Jurkat, Clone E6-1 (cell line): ENCODE data around the gene OR2V1.
A peak's percentile ranks its signal among the peaks of the same experiment; 100 is the strongest.
"Not testable (repeated sequence)": the region's sequence is repeated elsewhere in the genome, so short reads cannot be mapped to it uniquely, and the experiment has no call there.

Experiments used
- DNase-seq: peaks from one replicate; pipeline ENCODE4 v3.0.0-alpha.2; 2011; ENCODE audit warnings: low read depth, low spot score
- H3K4me3 ChIP-seq: 2 replicates; pipeline ENCODE4 v1.5.1; 2011; ENCODE audit warnings: mild to moderate bottlenecking, low read length, control low read depth, moderate library complexity

The OR2V1 gene

DNA sequence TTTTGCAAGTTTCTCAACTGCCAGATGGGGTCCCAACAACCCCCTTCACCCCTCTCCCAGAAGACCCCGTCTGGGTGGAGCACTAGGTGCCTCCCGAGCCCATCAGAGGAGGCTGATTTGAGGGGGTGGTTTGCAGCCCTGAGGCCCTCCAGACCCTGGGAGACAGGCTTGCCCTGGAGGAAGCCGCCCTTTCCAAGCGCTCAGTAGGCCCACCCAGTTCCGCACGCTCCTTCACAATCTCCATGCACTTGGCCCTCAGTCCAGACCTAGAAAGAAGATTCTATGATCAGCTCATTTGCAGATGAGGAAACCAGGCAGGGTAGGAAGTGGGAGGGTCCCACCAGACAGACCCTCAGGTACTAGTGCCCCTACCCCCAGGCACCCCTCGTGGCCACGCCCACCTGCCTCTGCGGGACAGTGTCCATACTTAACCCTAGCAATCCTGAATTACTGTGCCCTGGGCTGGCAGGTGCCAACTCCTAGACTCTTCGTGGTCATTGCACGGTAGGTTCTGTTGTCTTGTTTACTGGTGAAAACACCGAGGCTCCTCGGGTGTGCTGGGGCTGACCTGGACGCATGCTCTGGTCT is 22.3 kb downstream of the OR2V1 start:
- no peak for DNase-seq
- no peak overlapping the region for H3K4me3 ChIP-seq

DNA sequence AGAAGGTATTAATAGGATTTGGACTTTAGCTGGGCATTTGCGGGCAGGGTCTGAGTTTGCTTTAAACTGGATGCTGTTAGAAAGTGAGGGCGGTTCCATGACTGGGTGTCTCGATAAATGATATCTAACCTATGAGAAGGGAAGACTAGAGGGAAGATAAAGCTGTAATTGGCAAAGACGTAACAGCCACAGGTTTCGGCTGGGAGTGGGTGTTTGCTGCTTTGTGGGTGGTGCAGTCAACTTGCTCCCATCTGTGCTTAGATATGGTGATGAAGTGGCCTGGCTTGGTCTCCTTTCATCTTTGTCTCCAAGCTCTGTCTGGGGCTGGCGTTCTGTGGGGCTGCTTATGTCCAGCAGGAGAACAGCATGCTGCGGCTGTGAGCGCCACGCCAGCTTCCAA is 23.3 kb downstream of the OR2V1 start:
- DNase-seq: no peak
- no peak overlapping the region for H3K4me3 ChIP-seq

DNA sequence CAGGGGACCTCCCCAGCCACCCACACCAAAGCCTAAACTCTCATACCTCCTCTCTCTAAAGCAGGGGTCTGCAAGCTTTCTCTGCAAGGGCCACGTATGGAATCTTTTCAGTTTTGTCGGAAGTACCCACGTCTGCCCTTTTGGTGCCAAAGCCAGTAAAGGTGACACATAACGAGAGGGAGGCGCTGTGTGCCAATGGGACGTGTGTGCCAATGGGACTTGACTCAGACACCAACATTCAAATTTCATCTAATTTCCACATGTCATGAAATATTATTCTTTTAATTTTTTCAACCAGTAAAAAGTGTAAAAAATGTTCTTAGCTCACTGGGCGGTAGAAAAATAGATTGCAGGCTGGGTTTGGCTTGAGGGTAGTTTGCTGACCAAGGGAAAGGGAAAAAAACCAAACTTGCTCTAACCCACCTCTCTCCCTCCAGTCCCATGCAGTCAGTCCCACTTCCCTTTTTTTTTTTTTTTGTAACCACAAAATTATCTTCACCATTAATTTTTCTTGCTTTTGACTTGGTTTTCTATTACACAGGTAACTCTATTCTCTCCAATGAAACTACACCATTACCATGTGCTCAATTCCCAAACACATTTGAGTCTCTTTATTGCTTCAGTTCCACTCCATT is 25.5 kb downstream of the OR2V1 start:
- DNase-seq: no peak
- no peak overlapping the region for H3K4me3 ChIP-seq

DNA sequence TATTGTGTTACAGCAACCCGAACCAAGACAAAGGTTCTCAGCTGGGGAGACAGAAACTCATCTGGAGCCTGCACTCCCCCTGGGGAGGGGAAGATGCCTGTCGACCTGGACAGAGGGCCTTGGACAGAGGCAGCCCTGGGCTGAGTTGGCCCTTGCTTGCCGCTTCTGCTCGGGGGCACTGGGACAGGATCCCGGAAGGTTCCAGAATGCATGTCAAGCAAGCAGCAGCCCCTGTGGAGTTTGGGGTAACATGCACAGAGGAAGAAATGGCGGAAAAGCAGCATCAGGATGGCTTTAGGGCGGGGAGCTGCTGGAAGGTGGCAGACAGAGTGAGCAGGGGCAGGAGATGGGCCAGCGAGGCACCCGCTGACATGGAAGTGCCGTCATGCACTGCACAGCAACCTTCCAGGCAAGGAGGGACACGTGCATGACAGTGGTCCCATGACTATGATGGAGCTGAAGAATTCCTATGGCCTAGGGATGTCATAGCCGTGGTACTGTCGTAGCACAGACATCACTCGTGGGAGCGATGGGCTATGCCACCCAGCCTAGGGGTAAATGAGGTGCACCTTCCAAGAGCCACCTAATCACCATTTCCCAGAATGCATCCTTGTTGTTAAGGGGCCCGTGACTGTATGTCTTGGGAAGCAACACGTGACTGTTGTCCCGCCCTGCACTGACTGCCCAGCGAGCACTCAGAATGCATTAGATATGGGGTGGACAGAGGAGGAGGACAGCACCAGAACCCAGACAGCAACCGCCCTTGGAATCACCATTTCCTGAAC is 26.2 kb downstream of the OR2V1 start:
- not testable (repeated sequence) for H3K4me3 ChIP-seq, DNase-seq

DNA sequence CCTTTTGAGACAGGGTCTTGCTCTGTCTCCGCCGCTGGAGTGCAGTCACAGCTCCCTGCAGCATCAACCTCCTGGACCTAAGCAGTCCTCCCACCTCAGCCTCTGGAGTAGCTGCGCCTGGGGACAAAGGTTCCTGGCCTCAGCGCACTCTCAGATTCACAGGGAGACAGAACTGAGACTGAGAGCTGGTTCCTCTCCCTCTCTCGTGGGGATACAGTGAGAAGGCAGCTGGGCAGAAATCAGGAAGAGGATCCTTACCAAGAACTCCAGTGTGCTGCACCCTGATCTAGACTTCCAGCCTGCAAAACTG is 26.8 kb downstream of the OR2V1 start:
- not testable (repeated sequence) for DNase-seq, H3K4me3 ChIP-seq

DNA sequence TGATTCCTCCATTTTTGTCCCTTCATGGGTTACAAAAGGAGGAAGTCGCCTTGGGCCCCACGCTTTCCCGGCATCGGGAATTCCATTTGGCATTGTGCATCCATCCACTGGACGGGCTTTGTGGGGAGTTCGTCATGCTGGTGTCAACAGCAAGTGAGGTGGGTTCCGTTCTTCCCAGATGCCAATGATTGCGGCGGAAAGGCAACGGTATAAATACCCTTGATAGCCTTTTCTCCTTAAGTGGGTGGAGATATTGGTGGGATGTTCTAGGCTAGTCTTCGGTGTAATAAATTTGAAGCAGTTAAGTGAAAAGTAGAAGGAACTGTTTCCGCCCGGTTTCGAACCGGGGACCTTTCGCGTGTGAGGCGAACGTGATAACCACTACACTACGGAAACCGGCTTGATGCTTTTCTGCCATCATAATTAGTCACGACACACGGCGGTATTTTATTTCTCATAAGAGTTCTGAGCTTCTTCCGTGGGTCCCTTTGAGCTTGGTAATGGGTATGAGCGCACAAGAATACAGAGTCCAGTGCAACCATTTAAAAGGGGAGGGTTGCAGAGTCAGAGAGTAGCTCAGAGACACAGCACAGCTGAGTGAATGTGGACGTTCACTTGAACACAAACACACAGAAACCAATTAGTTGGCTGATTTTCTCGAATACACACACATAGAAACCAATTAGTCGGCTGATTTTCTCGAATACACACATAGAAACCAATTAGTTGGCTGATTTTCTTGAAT is 28.9 kb downstream of the OR2V1 start:
- not testable (repeated sequence) for DNase-seq

DNA sequence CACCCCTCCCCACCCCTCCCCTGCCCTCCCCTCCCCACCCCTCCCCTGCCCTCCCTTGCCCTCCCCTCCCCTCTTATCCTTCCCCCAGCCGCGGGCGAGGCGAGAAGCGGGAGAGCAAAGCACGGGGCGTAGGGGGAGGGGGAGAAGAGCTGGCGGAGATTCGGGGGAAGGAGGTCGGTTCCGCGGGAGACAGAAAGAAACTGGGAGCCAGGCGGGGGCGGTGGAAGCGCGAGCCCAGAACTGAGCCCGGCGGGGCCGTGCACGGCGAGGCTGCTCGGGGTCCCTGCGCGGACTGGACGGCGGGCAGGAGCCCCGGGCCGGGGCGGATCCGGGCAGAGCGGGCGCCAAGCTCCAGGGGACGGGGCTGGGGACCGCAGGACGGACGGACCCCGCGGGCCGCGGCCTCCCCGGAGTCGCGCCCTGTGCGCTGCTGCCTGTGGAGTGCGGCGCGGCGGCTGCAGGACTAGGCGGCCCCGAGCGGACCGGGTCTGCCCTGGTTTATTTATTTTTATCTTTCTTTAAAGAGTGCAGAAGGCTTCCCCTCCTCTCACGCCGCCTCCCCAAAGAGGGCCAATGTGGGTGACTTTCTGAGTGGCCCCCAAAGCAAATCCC is 29.8 kb downstream of the OR2V1 start:
- H3K4me3 ChIP-seq, DNase-seq: not testable (repeated sequence)

More for the DNA sequence above, 28.9 kb downstream of the OR2V1 start:
- H3K4me3 ChIP-seq: not testable (repeated sequence)

DNA sequence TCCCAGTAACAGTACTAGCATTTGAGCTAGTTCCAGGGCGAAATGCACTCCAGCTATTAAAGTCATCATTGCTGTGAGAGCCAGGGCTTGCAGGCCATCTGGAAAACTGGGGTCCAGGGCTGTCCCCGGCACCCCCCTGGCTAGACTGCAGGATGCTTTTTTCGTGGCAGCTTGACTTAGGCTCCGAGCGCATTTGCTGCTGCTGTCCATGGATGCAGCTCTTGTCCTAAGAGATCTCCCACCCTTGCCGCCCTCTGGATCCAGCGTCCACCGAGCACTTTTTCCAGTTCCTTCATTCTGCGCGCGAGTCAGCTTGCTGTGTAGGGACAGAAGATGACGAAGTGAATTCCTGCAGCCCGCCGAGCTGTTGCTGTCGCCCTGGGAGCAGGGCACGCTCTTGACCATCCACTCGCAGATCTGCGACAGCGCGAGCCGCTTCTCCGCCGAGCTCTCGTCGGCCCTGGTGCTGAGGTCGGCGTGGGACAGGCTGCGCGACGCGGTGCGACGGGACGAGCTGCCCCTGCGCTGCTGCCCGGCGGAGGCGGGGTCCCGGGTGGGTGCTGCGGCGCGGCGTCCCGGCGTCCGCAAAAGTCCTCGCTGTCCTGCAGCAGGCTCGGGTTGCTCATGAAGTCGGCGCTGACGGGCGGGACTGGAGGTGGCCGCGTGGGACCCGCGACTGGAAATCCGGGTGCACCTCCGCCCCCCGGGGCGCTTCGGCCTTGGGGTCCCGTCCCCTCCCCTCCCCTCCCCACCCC is 30.7 kb downstream of the OR2V1 start:
- H3K4me3 ChIP-seq: no peak overlapping the region
- no peak for DNase-seq

DNA sequence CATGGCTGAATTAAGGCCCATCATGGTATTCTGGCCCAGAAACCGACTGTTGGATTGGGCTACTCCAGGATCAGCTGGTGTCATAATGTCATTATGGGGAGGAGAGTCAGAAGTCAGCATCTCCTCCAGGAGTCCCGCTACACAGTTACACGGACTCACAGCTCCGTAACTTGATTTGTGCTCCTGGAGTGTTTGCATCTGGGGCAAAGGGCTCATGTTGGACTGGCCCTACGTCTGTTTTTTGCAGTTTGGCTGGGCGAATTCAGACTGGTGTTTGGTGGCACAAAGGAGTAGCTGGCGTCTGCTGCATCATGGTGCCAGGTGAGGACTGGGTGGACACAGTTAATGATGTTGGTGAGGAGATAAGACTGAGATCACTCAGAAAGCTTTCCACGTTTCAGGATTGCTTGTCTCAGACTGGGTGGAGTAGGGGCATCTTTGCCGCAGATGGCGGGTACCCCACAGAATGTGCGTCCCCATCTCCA is 31.3 kb downstream of the OR2V1 start:
- H3K4me3 ChIP-seq: no peak overlapping the region
- DNase-seq: no peak

DNA sequence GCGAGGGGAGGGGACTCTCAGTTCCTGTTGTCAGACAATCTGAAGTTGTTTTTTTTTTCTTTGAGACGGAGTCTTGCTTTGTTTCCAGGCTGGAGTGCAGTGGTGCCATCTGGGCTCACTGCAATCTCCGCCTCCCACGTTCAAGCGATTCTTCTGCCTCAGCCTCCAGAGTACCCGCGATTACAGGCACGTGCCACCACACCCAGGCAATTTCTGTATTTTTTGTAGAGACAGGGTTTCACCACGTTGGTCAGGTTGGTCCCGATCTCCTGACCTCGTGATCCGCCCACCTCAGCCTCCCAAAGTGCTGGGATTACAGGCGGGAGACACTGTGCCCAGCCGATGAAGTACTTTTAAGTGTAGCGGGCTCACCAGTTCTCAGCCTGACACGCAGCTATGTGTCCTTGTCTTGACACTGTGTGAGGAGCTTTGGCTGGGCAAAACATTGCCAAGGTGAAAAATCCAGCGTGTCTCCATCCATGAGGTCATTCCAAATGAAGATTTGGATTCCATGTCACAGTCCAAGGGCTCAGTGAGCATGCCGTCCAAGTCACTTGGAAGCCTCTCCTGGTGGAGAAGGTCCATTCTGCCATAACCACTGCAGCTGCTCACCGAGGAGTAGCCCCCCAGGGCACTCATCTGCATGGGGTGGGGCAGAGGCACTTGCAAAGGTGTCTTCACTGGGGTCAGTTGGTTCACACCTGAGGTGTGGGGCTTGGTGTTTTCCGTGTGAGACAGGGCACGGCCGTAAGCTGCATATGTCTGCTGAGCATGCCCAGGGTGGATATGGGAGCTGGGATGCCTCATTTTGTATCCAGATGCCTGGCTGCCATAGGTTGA is 32.0 kb downstream of the OR2V1 start:
- peak; percentile 7 for DNase-seq
- H3K4me3 ChIP-seq: no peak overlapping the region; the same call in 1 of the 2 replicates

DNA sequence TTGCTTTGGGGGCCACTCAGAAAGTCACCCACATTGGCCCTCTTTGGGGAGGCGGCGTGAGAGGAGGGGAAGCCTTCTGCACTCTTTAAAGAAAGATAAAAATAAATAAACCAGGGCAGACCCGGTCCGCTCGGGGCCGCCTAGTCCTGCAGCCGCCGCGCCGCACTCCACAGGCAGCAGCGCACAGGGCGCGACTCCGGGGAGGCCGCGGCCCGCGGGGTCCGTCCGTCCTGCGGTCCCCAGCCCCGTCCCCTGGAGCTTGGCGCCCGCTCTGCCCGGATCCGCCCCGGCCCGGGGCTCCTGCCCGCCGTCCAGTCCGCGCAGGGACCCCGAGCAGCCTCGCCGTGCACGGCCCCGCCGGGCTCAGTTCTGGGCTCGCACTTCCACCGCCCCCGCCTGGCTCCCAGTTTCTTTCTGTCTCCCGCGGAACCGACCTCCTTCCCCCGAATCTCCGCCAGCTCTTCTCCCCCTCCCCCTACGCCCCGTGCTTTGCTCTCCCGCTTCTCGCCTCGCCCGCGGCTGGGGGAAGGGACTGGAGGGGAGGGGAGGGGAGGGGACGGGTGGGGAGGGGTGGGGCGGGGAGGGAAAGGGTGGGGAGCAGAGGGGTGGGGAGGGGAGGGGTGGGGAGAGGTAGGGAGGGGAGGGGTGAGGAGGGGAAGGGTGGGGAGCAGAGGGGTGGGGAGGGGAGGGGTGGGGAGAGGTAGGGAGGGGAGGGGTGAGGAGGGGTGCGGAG is 33.0 kb downstream of the OR2V1 start:
- not testable (repeated sequence) for DNase-seq, H3K4me3 ChIP-seq

DNA sequence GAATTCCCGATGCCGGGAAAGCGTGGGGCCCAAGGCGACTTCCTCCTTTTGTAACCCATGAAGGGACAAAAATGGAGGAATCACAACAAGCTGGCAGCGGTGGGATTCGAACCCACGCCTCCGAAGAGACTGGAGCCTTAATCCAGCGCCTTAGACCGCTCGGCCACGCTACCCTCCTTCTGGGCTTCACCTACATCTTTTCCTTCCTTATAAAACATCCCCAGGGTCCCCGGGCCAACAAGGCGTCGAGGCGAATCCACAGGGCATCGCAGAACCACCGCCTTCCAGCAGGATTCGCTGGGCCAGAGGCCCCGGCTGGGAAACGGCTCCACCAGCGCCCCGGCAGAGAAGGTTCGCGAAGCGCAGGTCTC is 33.6 kb downstream of the OR2V1 start:
- DNase-seq, H3K4me3 ChIP-seq: not testable (repeated sequence)

DNA sequence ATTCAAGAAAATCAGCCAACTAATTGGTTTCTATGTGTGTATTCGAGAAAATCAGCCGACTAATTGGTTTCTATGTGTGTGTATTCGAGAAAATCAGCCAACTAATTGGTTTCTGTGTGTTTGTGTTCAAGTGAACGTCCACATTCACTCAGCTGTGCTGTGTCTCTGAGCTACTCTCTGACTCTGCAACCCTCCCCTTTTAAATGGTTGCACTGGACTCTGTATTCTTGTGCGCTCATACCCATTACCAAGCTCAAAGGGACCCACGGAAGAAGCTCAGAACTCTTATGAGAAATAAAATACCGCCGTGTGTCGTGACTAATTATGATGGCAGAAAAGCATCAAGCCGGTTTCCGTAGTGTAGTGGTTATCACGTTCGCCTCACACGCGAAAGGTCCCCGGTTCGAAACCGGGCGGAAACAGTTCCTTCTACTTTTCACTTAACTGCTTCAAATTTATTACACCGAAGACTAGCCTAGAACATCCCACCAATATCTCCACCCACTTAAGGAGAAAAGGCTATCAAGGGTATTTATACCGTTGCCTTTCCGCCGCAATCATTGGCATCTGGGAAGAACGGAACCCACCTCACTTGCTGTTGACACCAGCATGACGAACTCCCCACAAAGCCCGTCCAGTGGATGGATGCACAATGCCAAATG is 34.1 kb downstream of the OR2V1 start:
- DNase-seq, H3K4me3 ChIP-seq: not testable (repeated sequence)

DNA sequence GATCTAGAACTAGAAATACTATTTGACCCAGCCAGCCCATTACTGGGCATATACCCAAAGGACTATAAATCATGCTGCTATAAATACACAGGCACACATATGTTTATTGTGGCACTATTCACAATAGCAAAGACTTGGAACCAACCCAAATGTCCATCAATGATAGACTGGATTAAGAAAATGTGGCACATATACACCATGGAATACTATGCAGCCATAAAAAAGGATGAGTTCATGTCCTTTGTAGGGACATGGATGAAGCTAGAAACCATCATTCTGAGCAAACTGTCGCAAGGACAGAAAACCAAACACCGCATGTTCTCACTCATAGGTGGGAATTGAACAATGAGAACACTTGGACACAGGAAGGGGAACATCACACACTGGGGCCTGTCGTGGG is 35.8 kb downstream of the OR2V1 start:
- not testable (repeated sequence) for DNase-seq, H3K4me3 ChIP-seq

DNA sequence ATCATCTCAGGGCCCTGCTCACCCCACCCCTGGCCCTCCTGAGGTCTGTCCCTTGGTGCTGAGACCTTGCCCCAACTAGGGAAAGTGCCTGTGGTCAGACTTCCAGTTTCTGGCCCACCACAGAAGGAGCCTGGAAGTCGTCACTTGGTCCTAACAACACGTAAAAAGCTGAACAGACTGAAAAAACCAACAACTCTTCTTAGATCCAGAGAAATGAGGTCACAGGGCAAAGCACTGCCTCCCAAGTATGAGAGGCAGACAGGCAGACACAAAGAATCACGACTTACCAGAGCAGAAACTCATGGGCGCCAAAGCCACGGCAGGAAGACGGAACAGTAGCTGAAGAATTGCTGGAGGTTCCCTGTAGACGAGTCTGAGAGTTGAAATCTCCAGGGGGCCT is 38.5 kb downstream of the OR2V1 start:
- DNase-seq: no peak
- no peak overlapping the region for H3K4me3 ChIP-seq

DNA sequence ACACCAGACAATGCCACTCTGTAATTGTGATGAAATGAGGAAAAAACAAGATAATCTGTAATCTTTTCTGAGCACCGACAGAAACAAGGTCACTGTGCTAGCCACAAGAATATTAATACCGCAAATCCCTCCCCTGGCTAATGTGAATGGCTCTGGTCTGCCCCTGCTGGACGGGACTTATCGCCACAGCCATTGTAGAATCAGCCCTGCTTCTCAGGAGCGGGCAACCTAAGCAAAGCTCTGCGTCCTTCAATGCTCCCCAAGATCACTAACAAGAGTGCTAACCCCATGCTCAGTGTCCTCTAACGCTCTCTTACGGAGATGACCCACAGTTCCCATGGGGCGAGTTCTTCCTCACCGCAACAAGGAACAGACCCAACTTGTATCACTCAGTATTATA is 42.7 kb downstream of the OR2V1 start:
- no peak overlapping the region for H3K4me3 ChIP-seq

DNA sequence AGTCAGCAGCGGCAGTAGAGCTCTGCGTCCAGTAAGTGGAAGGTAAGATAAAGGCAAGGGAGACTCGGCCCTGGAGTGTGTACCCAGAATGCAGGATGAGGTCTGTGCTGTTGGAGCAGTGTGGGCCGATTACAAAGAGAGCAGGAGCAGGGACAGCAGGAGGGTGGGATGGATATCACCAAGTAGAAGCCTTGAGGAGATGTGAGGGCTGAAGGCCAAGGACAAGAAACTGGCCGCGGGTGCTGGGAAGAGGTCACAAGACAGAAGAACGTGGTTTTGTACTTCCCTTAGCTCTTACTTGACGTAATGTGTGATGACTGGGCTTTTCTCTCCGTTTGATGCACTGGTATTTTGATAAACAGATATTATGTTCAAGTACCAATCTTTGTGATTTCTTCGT is 43.7 kb downstream of the OR2V1 start:
- no peak overlapping the region for H3K4me3 ChIP-seq
- no peak for DNase-seq

More for the DNA sequence above, 42.7 kb downstream of the OR2V1 start:
- DNase-seq: no peak
